ENCODE data around the gene ZDHHC14. TPM values are rescaled to one million over a fixed set of nuclear protein-coding genes. Genes with fewer than 3 reads are reported as not detected.
A peak's percentile ranks its signal among the peaks of the same experiment; 100 is the strongest.

The ZDHHC14 gene
- total and polyA plus RNA-seq, 7 donors: 2.4 to 12.6 (median 9.6) TPM

GRCh38 chr6:157535340-157536222 is 154.6 kb downstream of the ZDHHC14 start:
- Histone ChIP-seq H3K9me3 (no peaks in the 10 kb centered on the region), H3K36me3 (no peaks in the 10 kb centered on the region), H3K27me3 (no peaks in the 10 kb centered on the region), H3K27ac (peak overlapping the region in 3 of 4 donors; percentile 19 to 40 (median 25)), H3K4me1 (peaks cover 0 to 25% (median 21%) of the 10 kb centered on the region in 4 donors), H3K4me3 (no peak overlapping the region)
- DNase-seq: no peak
- WGBS, 2 donors: 70 to 73% methylated on average over 13 of the region's 13 CpGs
- TF ChIP-seq POLR2A (IDR thresholded peaks at IDR 0.05) (no peak), CTCF (IDR thresholded peaks at IDR 0.05) (no peak), EP300 (IDR thresholded peaks at IDR 0.05) (no peak), POLR2AphosphoS5 (IDR thresholded peaks at IDR 0.05) (no peak)
- intact Hi-C loops (cut with DNase I): no loop called here

- H3K27ac ChIP-seq: peak overlapping the region in 1 of 4 donors; percentile 40
- DNase-seq: no peak
- 1 to 2% methylated on average over 2 of the region's 2 CpGs for WGBS, 2 donors
Observed at GRCh38 chr6:157536223-157536545, 155.2 kb downstream of the ZDHHC14 start.

GRCh38 chr6:157537556-157537955 is 156.6 kb downstream of the ZDHHC14 start:
- Histone ChIP-seq H3K27ac (no peak overlapping the region), H3K4me3 (no peak overlapping the region), H3K27me3 (no peaks in the 10 kb centered on the region), H3K36me3 (no peaks in the 10 kb centered on the region), H3K9me3 (no peaks in the 10 kb centered on the region), H3K4me1 (peaks cover 0 to 25% (median 21%) of the 10 kb centered on the region in 4 donors)
- intact Hi-C loops (cut with DNase I): no loop called here
- WGBS, 2 donors: 90 to 93% methylated on average over 2 of the region's 2 CpGs
- DNase-seq: no peak
- no peak for TF ChIP-seq POLR2AphosphoS5 (IDR thresholded peaks at IDR 0.05)
- no peak for TF ChIP-seq EP300 (IDR thresholded peaks at IDR 0.05)

More at GRCh38 chr6:157536223-157536545, 155.2 kb downstream of the ZDHHC14 start:
- no peaks in the 10 kb centered on the region for H3K36me3 ChIP-seq
- no peak for TF ChIP-seq POLR2A (IDR thresholded peaks at IDR 0.05)
- no peak for TF ChIP-seq EP300 (IDR thresholded peaks at IDR 0.05)
- TF ChIP-seq POLR2AphosphoS5 (IDR thresholded peaks at IDR 0.05): no peak
- no peak for TF ChIP-seq CTCF (IDR thresholded peaks at IDR 0.05)
- intact Hi-C loops (cut with DNase I): no loop called here
- H3K4me3 ChIP-seq: no peak overlapping the region
- peaks cover 0 to 25% (median 21%) of the 10 kb centered on the region in 4 donors for H3K4me1 ChIP-seq
- no peaks in the 10 kb centered on the region for H3K27me3 ChIP-seq
- H3K9me3 ChIP-seq: no peaks in the 10 kb centered on the region

GRCh38 chr6:157538168-157538567 is 157.2 kb downstream of the ZDHHC14 start:
- H3K4me3 ChIP-seq: no peak overlapping the region
- peaks cover 0 to 25% (median 21%) of the 10 kb centered on the region in 4 donors for H3K4me1 ChIP-seq
- no peak for DNase-seq
- TF ChIP-seq CTCF (IDR thresholded peaks at IDR 0.05): no peak
- no peak for TF ChIP-seq POLR2AphosphoS5 (IDR thresholded peaks at IDR 0.05)
- TF ChIP-seq EP300 (IDR thresholded peaks at IDR 0.05): no peak
- no peak for TF ChIP-seq POLR2A (IDR thresholded peaks at IDR 0.05)
- no peaks in the 10 kb centered on the region for H3K9me3 ChIP-seq
- 50 to 81% methylated on average over 5 of the region's 5 CpGs for WGBS, 2 donors
- intact Hi-C loops (cut with DNase I): no loop called here
- H3K36me3 ChIP-seq: no peaks in the 10 kb centered on the region
- H3K27me3 ChIP-seq: no peaks in the 10 kb centered on the region
- no peak overlapping the region for H3K27ac ChIP-seq

GRCh38 chr6:157538698-157539097 is 157.7 kb downstream of the ZDHHC14 start:
- Histone ChIP-seq H3K4me3 (no peak overlapping the region), H3K9me3 (no peaks in the 10 kb centered on the region), H3K36me3 (no peaks in the 10 kb centered on the region), H3K27me3 (no peaks in the 10 kb centered on the region), H3K27ac (no peak overlapping the region), H3K4me1 (peaks cover 0 to 25% (median 21%) of the 10 kb centered on the region in 4 donors)
- DNase-seq: no peak
- intact Hi-C loops (cut with DNase I): no loop called here
- WGBS, 2 donors: 94 to 95% methylated on average over 13 of the region's 13 CpGs
- no peak for TF ChIP-seq POLR2A (IDR thresholded peaks at IDR 0.05)
- TF ChIP-seq CTCF (IDR thresholded peaks at IDR 0.05): no peak
- no peak for TF ChIP-seq POLR2AphosphoS5 (IDR thresholded peaks at IDR 0.05)
- TF ChIP-seq EP300 (IDR thresholded peaks at IDR 0.05): no peak
